Activated CD4-positive, alpha-beta memory T cell treated with anti-CD3 and anti-CD28 coated beads, Interleukin-2, amount 10 ng/mL, durations not matched to agents 7 days and 5 days (primary cell): ENCODE data around the gene THBS4. TPM values are rescaled to one million over a fixed set of nuclear protein-coding genes. Genes with fewer than 3 reads are reported as not detected.

Experiments
- CTCF ChIA-PET: fragments of 350-600 bp; sonication (Branson Sonifier 250); formaldehyde crosslinking; loops from one replicate; lab custom pipeline; 2021; ENCODE audit warnings: antibody characterized with exemption, inconsistent platforms; lab: Charles Lee
- POLR2A ChIA-PET: fragments of 350-600 bp; sonication (Branson Sonifier 250); formaldehyde crosslinking; loops from one replicate; lab custom pipeline; 2021; ENCODE audit warnings: antibody characterized with exemption; lab: Charles Lee
- DNase-seq: peaks from one replicate; pipeline ENCODE4 v3.0.0-alpha.2; 2020
- H3K27ac Mint-ChIP-seq: one replicate; pipeline ENCODE4 v1.8.0; 2021; ENCODE audit warnings: mild to moderate bottlenecking, mixed read lengths
- H3K27me3 Mint-ChIP-seq: one replicate; pipeline ENCODE4 v1.8.0; 2021; ENCODE audit warnings: mixed read lengths
- H3K36me3 Mint-ChIP-seq: one replicate; pipeline ENCODE4 v1.8.0; 2021; ENCODE audit warnings: low read depth, mixed read lengths
- H3K4me1 Mint-ChIP-seq: one replicate; pipeline ENCODE4 v1.8.0; 2021; ENCODE audit warnings: mixed read lengths
- H3K4me3 Mint-ChIP-seq: one replicate; pipeline ENCODE4 v1.8.0; 2021; ENCODE audit warnings: mild to moderate bottlenecking, mixed read lengths
- H3K9me3 Mint-ChIP-seq: one replicate; pipeline ENCODE4 v1.8.0; 2021; ENCODE audit warnings: mixed read lengths
- total RNA-seq, 2 experiments: library from RNA; stranded (reverse); gene quantifications; one replicate each; pipeline ENCODE4 v1.2.3, GENCODE V29; 2021

THBS4 gene
- total RNA-seq, 2 experiments from 2014 or later: 2.2 to 3.6 TPM

DNA sequence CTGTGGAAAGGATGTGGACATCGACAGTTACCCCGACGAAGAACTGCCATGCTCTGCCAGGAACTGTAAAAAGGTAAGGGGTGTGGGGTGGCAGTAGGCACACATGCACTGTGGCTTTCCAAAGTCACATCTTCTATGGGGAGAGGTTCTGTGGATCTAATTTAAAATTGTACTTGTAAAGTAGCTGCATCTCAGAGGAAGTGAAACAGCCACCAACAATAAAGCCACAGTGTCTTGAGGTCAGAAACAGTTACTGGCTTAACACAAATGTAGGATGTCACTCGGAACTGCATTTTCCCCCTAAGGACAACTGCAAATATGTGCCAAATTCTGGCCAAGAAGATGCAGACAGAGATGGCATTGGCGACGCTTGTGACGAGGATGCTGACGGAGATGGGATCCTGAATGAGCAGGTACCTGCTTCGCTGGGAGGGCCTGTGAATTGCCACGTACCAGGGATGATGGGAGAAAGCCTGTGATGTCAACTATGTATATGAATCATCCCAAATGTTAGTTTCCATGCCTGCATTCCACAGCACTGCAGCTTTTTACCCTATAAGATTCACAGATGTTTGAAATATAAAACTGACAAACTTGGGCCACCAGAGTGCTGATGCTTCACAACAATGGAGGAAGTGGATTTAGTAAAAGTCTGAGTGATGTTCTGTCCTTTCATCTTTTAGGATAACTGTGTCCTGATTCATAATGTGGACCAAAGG, 35.3 kb downstream of the THBS4 start:
- ChIA-PET CTCF (no interaction called here), POLR2A (no interaction called here)
- Mint-ChIP-seq H3K27ac (no peak overlapping the region), H3K4me1 (peaks cover 16% of the 10 kb centered on the region), H3K27me3 (no peaks in the 10 kb centered on the region), H3K36me3 (no peaks in the 10 kb centered on the region), H3K9me3 (no peaks in the 10 kb centered on the region), H3K4me3 (no peak overlapping the region)
- DNase-seq: no peak

DNA sequence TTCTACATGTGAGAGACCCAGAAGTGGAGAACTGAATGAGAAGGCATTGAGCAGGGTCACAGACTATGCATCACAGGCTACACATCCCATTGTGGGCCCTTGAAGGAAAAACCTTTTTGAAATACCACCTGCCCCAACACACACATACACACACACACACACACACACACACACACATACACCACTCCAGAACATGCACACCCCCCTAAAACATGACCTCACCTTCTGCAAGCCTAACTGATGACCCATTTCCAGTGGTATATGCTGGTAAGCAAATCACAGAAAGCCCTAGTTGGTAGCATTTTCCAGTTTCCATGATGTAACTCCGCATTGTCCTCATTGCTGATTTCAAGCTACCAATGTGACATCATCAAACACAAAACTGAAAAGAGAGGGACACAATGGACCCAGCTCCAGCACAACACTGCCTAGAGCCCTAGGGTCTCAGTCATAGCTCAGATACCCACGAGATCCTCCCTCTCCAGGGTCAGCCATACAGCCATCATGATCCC, 36.4 kb downstream of the THBS4 start:
- H3K4me3 Mint-ChIP-seq: no peak overlapping the region
- no peaks in the 10 kb centered on the region for H3K9me3 Mint-ChIP-seq
- H3K36me3 Mint-ChIP-seq: no peaks in the 10 kb centered on the region
- no peak for DNase-seq
- H3K4me1 Mint-ChIP-seq: peaks cover 16% of the 10 kb centered on the region
- H3K27me3 Mint-ChIP-seq: no peaks in the 10 kb centered on the region
- POLR2A ChIA-PET: no interaction called here
- CTCF ChIA-PET: interaction anchor here (1.1 kb wide), 1 partner anchor 12 kb away, joined by 4 read pairs; no protein-coding TSS in a partner anchor
- H3K27ac Mint-ChIP-seq: no peak overlapping the region

DNA sequence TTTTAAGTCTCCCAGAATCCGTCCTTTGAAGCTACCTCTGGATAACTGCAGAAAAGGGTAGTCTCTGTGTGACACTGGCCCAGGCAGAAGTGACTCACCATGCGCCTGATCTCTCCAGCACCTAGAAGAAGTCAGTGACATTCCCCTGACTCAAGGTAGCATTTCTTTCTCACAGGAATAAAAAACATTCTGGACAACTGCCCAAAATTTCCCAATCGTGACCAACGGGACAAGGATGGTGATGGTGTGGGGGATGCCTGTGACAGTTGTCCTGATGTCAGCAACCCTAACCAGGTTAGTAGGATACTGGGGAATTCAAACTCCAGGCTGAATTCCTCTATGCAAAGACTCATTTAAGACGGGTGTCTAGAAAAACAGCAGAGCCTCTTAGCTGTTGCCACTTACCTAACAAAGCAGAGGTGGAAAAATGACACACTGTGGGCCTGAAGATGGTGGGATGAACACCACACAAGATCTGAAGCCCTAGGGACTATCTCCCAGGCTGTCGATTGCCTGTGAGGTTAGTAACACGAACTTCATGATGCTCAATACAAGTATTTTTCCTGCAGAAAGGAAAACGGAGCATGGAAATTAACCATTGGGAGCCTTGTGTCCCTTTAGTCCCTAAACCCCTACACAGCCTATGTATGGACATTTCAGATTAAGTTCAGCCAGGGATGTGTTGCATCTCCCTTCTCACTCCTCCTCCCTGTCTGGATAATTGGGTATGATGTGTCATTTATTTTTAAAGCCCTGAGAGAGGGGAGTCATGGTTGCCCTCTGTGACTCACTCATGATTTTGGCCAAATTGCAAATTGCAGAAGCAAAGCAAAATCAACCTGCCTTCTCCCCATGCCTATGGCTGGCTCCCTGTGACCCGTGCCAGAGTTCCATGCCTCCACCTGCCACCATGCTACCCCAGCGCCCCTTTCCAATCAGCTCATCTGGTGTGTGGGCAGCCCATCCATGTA, 37.2 kb downstream of the THBS4 start:
- Mint-ChIP-seq H3K4me1 (peaks cover 16% of the 10 kb centered on the region), H3K36me3 (no peaks in the 10 kb centered on the region), H3K27me3 (no peaks in the 10 kb centered on the region), H3K27ac (no peak overlapping the region), H3K9me3 (no peaks in the 10 kb centered on the region), H3K4me3 (no peak overlapping the region)
- ChIA-PET CTCF (interaction anchor here (1.1 kb wide), 1 partner anchor 11 kb away, joined by 4 read pairs; no protein-coding TSS in a partner anchor), POLR2A (no interaction called here)
- DNase-seq: no peak

DNA sequence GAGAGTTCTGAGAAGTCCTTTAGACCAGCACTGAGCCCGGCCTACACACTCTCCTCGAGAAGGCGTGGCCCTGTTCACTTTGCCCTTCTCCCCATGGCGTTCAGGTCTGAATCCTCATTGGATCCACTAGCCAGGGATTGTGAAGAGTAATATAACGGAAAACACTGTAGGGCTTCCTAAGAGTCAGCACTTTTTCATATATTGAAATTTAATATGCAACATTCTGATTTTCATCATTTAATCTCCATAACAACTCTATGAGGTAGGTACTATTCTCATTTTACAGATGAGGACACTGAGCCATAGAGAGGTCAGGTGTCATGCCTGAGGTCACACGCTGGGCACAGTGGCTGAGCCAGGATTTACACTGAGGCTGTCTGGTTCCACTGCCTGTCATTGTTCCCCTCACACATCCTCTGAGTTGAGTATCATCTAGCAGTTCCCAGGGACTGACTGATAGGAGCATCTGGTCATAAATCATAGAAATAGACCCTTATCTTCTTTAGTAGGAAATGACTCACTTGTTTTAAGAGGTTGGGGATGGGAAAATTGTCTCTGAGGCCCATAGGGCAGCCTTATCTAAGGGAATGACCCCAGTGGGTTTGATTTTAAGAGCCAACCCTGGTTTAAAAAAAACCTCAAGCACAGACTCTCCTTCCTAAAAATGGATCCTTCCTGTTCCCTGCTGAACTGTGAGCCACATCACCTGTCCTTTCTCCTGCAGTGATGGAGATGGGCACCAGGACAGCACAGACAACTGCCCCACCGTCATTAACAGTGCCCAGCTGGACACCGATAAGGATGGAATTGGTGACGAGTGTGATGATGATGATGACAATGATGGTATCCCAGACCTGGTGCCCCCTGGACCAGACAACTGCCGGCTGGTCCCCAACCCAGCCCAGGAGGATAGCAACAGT, 41.2 kb downstream of the THBS4 start:
- Mint-ChIP-seq H3K27me3 (no peaks in the 10 kb centered on the region), H3K4me3 (no peak overlapping the region), H3K36me3 (no peaks in the 10 kb centered on the region), H3K4me1 (no peaks in the 10 kb centered on the region), H3K9me3 (no peaks in the 10 kb centered on the region), H3K27ac (no peak overlapping the region)
- no peak for DNase-seq
- ChIA-PET POLR2A (no interaction called here), CTCF (interaction anchor here (1.5 kb wide), 1 partner anchor 231 kb away, joined by 3 read pairs; no protein-coding TSS in a partner anchor)

DNA sequence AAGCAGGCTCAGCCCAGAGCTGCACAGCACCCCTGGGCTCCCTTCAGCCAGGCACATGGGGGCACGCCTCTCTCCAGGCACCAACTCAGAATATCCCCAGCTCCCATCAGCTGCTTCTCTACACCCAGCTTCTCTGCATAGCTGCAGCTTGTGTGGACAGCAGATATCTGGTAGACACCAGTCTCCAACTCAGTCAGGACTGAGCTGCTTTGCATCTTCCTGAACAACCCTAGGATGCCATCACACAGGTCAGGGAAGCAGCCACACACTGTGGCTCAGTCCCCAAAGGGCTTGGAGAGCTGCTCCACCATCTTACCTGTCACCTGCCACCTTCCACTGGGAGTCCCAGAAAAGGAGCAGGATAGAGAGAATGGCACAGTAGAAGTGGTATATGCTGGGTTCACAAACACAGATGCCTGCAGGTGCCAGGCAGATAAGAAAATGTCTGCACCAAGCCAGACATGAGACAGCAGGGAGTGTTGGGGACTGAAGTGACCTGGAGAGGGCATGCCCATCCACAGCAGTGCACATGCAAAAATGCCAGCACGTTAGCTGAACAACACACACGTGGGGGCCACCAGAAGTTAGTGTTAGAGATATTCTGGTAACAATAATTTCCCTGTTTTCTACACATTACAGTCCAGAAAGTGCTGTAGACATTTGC, 42.0 kb downstream of the THBS4 start:
- no peak for DNase-seq
- POLR2A ChIA-PET: no interaction called here
- Mint-ChIP-seq H3K27me3 (no peaks in the 10 kb centered on the region), H3K9me3 (no peaks in the 10 kb centered on the region), H3K36me3 (no peaks in the 10 kb centered on the region), H3K27ac (no peak overlapping the region), H3K4me3 (no peak overlapping the region), H3K4me1 (peaks cover 2% of the 10 kb centered on the region)
- CTCF ChIA-PET: interaction anchor here (1.5 kb wide), 1 partner anchor 230 kb away, joined by 3 read pairs; no protein-coding TSS in a partner anchor

DNA sequence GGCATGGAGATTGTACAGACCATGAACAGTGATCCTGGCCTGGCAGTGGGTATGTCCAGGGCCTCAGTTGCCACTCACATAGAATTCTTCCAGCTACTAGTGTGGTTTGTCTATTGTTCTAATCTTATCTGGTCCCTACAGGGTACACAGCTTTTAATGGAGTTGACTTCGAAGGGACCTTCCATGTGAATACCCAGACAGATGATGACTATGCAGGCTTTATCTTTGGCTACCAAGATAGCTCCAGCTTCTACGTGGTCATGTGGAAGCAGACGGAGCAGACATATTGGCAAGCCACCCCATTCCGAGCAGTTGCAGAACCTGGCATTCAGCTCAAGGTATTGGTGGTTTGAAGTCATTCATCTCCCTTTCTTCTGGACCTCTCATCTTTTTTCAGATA, 43.8 kb downstream of the THBS4 start:
- no peaks in the 10 kb centered on the region for H3K27me3 Mint-ChIP-seq
- no peak for DNase-seq
- no peaks in the 10 kb centered on the region for H3K9me3 Mint-ChIP-seq
- no peak overlapping the region for H3K4me3 Mint-ChIP-seq
- ChIA-PET CTCF (interaction anchor here (0.8 to 2.0 kb wide), 6 partner anchors 13 to 229 kb away, joined by 3 to 5 read pairs (median 3); no protein-coding TSS in a partner anchor), POLR2A (interaction anchor here (0.9 to 1.0 kb wide), 2 partner anchors 87 to 98 kb away, joined by 3 read pairs; partner anchors contain the start of gene MTX3)
- peaks cover 16% of the 10 kb centered on the region for H3K4me1 Mint-ChIP-seq
- H3K27ac Mint-ChIP-seq: no peak overlapping the region
- no peaks in the 10 kb centered on the region for H3K36me3 Mint-ChIP-seq

DNA sequence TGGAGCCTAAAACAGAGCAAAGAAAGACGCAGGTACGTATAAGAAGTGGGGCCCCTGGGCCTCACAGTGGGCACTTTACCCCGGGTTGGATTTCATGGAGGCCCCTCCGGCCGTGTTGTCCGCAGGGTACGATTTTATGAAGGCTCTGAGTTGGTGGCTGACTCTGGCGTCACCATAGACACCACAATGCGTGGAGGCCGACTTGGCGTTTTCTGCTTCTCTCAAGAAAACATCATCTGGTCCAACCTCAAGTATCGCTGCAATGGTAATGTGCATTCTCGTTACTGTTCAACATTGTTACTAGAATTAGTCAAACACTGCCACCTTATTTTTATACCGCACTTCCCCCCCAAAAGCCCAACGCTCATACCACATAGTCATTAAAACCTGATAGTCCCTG, 47.1 kb downstream of the THBS4 start:
- H3K4me3 Mint-ChIP-seq: peak overlapping the region; percentile 56
- H3K4me1 Mint-ChIP-seq: peaks cover 16% of the 10 kb centered on the region
- no peaks in the 10 kb centered on the region for H3K9me3 Mint-ChIP-seq
- DNase-seq: no peak
- no peak overlapping the region for H3K27ac Mint-ChIP-seq
- CTCF ChIA-PET: interaction anchor here (4.2 to 4.3 kb wide), 2 partner anchors 158 to 204 kb away, joined by 37 to 43 read pairs; no protein-coding TSS in a partner anchor
- no peaks in the 10 kb centered on the region for H3K36me3 Mint-ChIP-seq
- no peaks in the 10 kb centered on the region for H3K27me3 Mint-ChIP-seq
- POLR2A ChIA-PET: interaction anchor here (2.0 kb wide), 1 partner anchor 92 kb away, joined by 7 read pairs; no protein-coding TSS in a partner anchor

DNA sequence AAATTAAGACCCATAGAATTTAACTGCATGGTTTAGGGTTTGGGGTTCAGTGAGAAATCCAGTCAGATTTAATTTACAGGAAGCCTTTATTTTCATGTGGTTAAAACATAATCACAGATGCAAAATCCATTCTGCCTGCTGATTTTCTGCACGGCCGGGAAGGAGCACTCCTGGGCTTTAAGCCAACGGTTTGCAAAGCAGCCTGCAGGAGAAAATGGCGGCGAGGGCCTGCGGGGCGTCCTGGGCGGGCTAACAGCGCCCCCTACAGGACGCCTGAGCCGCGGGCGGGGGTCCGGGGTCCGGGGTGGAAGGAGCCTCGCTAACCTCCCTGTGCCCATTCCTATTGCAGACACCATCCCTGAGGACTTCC, 47.6 kb downstream of the THBS4 start:
- no peaks in the 10 kb centered on the region for H3K27me3 Mint-ChIP-seq
- H3K4me3 Mint-ChIP-seq: peak overlapping the region; percentile 56
- DNase-seq: peak; percentile 66
- H3K27ac Mint-ChIP-seq: no peak overlapping the region
- H3K9me3 Mint-ChIP-seq: no peaks in the 10 kb centered on the region
- POLR2A ChIA-PET: interaction anchor here (1.5 to 2.5 kb wide), 3 partner anchors 92 to 173 kb away, joined by 7 to 10 read pairs (median 7); partner anchors contain the start of gene SERINC5
- H3K36me3 Mint-ChIP-seq: no peaks in the 10 kb centered on the region
- peaks cover 16% of the 10 kb centered on the region for H3K4me1 Mint-ChIP-seq
- CTCF ChIA-PET: interaction anchor here (0.6 to 4.3 kb wide), 54 partner anchors 9 to 568 kb away, joined by 3 to 43 read pairs (median 4); partner anchors contain the start of genes HOMER1, MTX3, SERINC5 and ZFYVE16

DNA sequence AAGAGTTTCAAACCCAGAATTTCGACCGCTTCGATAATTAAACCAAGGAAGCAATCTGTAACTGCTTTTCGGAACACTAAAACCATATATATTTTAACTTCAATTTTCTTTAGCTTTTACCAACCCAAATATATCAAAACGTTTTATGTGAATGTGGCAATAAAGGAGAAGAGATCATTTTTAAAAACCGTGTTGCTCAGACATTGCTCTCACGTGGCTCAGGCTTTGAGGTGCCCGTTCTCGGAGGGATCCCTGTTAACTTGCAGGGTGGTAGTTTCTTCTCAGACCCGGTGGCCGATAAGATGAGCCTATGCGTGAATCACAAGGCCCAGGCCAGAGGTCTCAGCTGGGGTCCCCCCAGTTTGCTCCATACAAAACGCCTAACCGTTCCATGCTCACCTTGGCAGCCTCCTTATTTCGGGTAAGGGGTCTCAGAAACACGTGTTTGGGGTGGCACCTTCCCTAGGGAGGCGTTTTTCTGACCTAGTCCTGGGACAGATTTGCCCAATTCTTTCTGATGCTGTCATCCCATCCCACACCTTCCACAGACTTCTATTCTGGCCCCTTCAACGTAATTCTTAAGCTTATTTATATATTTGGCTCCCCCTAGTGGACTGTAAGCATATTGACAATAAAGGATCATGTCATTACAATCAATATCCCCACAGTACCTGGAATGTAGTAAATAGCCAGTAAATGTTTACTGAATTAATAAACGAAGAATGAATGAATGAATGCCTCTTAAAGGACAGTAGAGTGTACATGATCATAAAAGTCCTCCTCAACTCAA, 48.1 kb downstream of the THBS4 start:
- no peaks in the 10 kb centered on the region for H3K27me3 Mint-ChIP-seq
- ChIA-PET CTCF (interaction anchor here (0.6 to 4.3 kb wide), 72 partner anchors 8 to 950 kb away, joined by 3 to 43 read pairs (median 4); partner anchors contain the start of genes HOMER1, MTX3, SERINC5 and ZFYVE16), POLR2A (interaction anchor here (1.5 to 2.5 kb wide), 3 partner anchors 93 to 172 kb away, joined by 7 to 10 read pairs (median 7); partner anchors contain the start of gene SERINC5)
- no peaks in the 10 kb centered on the region for H3K9me3 Mint-ChIP-seq
- H3K4me3 Mint-ChIP-seq: peak overlapping the region; percentile 56
- H3K4me1 Mint-ChIP-seq: peaks cover 16% of the 10 kb centered on the region
- no peaks in the 10 kb centered on the region for H3K36me3 Mint-ChIP-seq
- H3K27ac Mint-ChIP-seq: peak overlapping the region; percentile 64
- DNase-seq: peak; percentile 31

DNA sequence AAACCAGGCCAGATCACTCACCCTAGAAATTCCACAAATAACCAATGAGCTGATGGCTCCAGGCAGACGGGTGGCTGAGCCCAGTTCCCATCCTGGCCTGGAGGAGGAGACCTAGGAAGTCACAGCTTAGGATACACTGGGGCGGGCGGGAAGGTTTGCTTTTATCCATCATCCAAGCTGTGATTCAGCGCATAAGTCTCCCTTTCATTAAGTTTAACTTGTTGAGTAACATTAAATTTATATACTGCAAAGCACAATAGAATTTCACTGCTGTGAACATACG, 55.7 kb downstream of the THBS4 start:
- Mint-ChIP-seq H3K27ac (no peak overlapping the region), H3K4me1 (peaks cover 15% of the 10 kb centered on the region), H3K4me3 (no peak overlapping the region), H3K9me3 (no peaks in the 10 kb centered on the region), H3K27me3 (no peaks in the 10 kb centered on the region), H3K36me3 (no peaks in the 10 kb centered on the region)
- no peak for DNase-seq
- ChIA-PET CTCF (interaction anchor here (1.0 to 7.0 kb wide), 13 partner anchors 35 to 226 kb away, joined by 4 to 199 read pairs (median 6); partner anchors contain the start of gene SERINC5), POLR2A (interaction anchor here (1.0 to 4.4 kb wide), 2 partner anchors 34 to 165 kb away, joined by 3 to 33 read pairs; partner anchors contain the start of gene SERINC5)
